Neuronal stem cell (in vitro differentiated cells): ENCODE measurements around the gene EFNA5.

Experiments
- DNase-seq: peaks from one replicate; pipeline ENCODE4 v3.0.0-alpha.2; 2013; ENCODE audit warnings: low spot score
- H2AFZ ChIP-seq: one replicate; pipeline ENCODE4 v1.6.1; 2013; ENCODE audit warnings: mild to moderate bottlenecking, low read length, inconsistent platforms
- H2AK5ac ChIP-seq: 2 replicates; pipeline ENCODE4 v1.6.1; 2013; ENCODE audit warnings: low read depth, mild to moderate bottlenecking, inconsistent platforms, low read length, moderate library complexity, mixed read lengths
- H2BK120ac ChIP-seq: 2 replicates; pipeline ENCODE4 v1.6.1; 2013; ENCODE audit warnings: low read depth, mild to moderate bottlenecking, inconsistent platforms, low read length, moderate library complexity, mixed read lengths
- H2BK12ac ChIP-seq: one replicate; pipeline ENCODE4 v1.6.1; 2013; ENCODE audit warnings: low read length, inconsistent platforms
- H2BK15ac ChIP-seq: 2 replicates; pipeline ENCODE4 v1.6.1; 2013; ENCODE audit warnings: mild to moderate bottlenecking, low read length, inconsistent platforms, mixed read lengths
- H2BK5ac ChIP-seq: one replicate; pipeline ENCODE4 v1.6.1; 2013; ENCODE audit warnings: inconsistent platforms, mild to moderate bottlenecking, low read length, moderate library complexity
- H3K14ac ChIP-seq: one replicate; pipeline ENCODE4 v1.6.1; 2013; ENCODE audit warnings: low read length, inconsistent platforms
- H3K18ac ChIP-seq: 2 replicates; pipeline ENCODE4 v1.6.1; 2013; ENCODE audit warnings: low read length, inconsistent platforms
- H3K23ac ChIP-seq: 2 replicates; pipeline ENCODE4 v1.6.1; 2013; ENCODE audit warnings: low read depth, mild to moderate bottlenecking, mixed read lengths, low read length, inconsistent platforms; ENCODE audit not compliant: poor library complexity
- H3K27ac ChIP-seq: replicated peaks from 3 replicates; pipeline ENCODE4 v1.5.1; 2013; ENCODE audit warnings: low read length, inconsistent platforms
- H3K27me3 ChIP-seq, 3 experiments: 2 replicates each; pipeline ENCODE4 v1.6.1; 2013; ENCODE audit warnings: low read length in 3 of 3, mild to moderate bottlenecking in 2 of 3, inconsistent platforms in 1 of 3, low read depth in 1 of 3, mixed read lengths in 1 of 3, moderate library complexity in 1 of 3; ENCODE audit not compliant: control insufficient read depth in 3 of 3, insufficient read depth in 3 of 3
- H3K36me3 ChIP-seq, 2 donors: replicated peaks in 1 of 2; 2 replicates each; pipeline ENCODE4 v1.6.1; 2013; ENCODE audit warnings: low read length in 2 of 2; ENCODE audit not compliant: control insufficient read depth in 2 of 2, insufficient read depth in 2 of 2
- H3K4ac ChIP-seq: 2 replicates; pipeline ENCODE4 v1.6.1; 2013; ENCODE audit warnings: inconsistent platforms, mild to moderate bottlenecking, low read length, moderate library complexity
- H3K4me1 ChIP-seq, 2 donors: 1 replicate in 1 of 2; 2 replicates in 1 of 2; pipeline ENCODE4 v1.6.1; 2013; ENCODE audit warnings: low read length in 2 of 2, low read depth in 1 of 2; ENCODE audit not compliant: control insufficient read depth in 2 of 2, insufficient read depth in 1 of 2
- H3K4me2 ChIP-seq: one replicate; pipeline ENCODE4 v1.6.1; 2013; ENCODE audit warnings: mild to moderate bottlenecking, low read length, inconsistent platforms; ENCODE audit not compliant: insufficient read depth, poor library complexity, severe bottlenecking
- H3K4me3 ChIP-seq, 2 donors: 2 replicates each; pipeline ENCODE4 v1.5.1; 2013; ENCODE audit warnings: low read length in 2 of 2, mild to moderate bottlenecking in 2 of 2, inconsistent platforms in 1 of 2, moderate library complexity in 1 of 2
- H3K79me1 ChIP-seq: one replicate; pipeline ENCODE4 v1.6.1; 2013; ENCODE audit warnings: low read depth, mild to moderate bottlenecking, inconsistent platforms, low read length, moderate library complexity
- H3K9ac ChIP-seq: one replicate; pipeline ENCODE4 v1.6.1; 2013; ENCODE audit warnings: mild to moderate bottlenecking, low read depth, low read length, inconsistent platforms; ENCODE audit not compliant: poor library complexity
- H3K9me3 ChIP-seq, 2 donors: replicated peaks in 1 of 2; 2 replicates each; pipeline versions ENCODE3 to v1.6.1; 2013; ENCODE audit warnings: low read length in 2 of 2, mild to moderate bottlenecking in 2 of 2, inconsistent platforms in 1 of 2, low read depth in 1 of 2, mixed read lengths in 1 of 2, moderate library complexity in 1 of 2; ENCODE audit not compliant: control insufficient read depth in 2 of 2, insufficient read depth in 1 of 2
- H4K8ac ChIP-seq: one replicate; pipeline ENCODE4 v1.6.1; 2013; ENCODE audit warnings: low read depth, mild to moderate bottlenecking, inconsistent platforms, low read length, moderate library complexity
- H4K91ac ChIP-seq: one replicate; pipeline ENCODE4 v1.6.1; 2013; ENCODE audit warnings: low read length, low read depth, mild to moderate bottlenecking, inconsistent platforms; ENCODE audit not compliant: poor library complexity
- WGBS, 2 donors: extraction: QIAGEN DNeasy Blood & Tissue Kit; methylation state at CpG; one replicate each; pipeline ENCODE4 v1.1.7; 2013; ENCODE audit warnings: missing lambda C conversion rate in 2 of 2, mixed read lengths in 1 of 2; ENCODE audit not compliant: insufficient read length in 2 of 2, insufficient replicate concordance in 1 of 2; ENCODE audit errors: extremely low coverage in 2 of 2; 5-methylcytosine and 5-hydroxymethylcytosine counted together

The EFNA5 gene

DNA sequence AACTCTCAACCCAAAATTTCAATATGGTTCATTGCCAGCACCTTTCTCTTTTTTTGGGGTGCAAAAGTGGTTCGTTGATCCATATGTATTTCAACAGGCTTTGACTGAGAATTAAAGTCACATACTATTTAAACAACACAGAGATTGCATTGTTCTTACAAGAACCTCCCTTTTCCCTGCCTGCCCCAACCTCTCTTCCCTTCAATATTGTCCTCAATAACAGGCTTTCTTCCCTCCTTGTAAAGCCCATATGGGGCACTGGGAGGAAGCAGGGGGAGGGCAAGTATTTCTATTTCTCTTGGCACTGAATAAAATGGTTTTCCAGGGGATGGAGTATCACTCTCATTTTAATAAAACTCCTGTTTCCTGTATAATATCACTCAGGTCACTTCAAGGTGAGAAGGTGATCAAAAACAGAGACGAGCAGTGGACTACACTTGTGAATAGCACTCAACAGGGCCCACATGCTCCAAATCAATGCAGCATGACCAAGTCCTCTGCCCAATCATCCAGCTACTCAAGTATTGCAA lies 65.1 kb downstream of the EFNA5 start:
- no peak overlapping the region for H3K4me2 ChIP-seq
- no peak overlapping the region for H3K9ac ChIP-seq
- no CpG with 5 or more reads among the region's 2 CpGs for WGBS, 2 donors
- no peaks in the 10 kb centered on the region for H3K79me1 ChIP-seq
- H2BK12ac ChIP-seq: no peak overlapping the region
- H3K27ac ChIP-seq: no peak overlapping the region
- H3K9me3 ChIP-seq: no peaks in the 10 kb centered on the region
- H4K8ac ChIP-seq: no peak overlapping the region
- no peaks in the 10 kb centered on the region for H3K27me3 ChIP-seq
- no peak overlapping the region for H2BK120ac ChIP-seq
- no peak overlapping the region for H3K18ac ChIP-seq
- H2AK5ac ChIP-seq: no peak overlapping the region
- H3K4ac ChIP-seq: no peak overlapping the region
- H3K4me1 ChIP-seq: peaks cover 11 to 36% of the 10 kb centered on the region in 2 donors
- no peak overlapping the region for H3K4me3 ChIP-seq
- H4K91ac ChIP-seq: no peak overlapping the region
- peaks cover 2 to 12% of the 10 kb centered on the region in 2 donors for H3K36me3 ChIP-seq
- no peak overlapping the region for H2BK15ac ChIP-seq
- no peak overlapping the region for H2AFZ ChIP-seq
- H3K23ac ChIP-seq: no peak overlapping the region
- H3K14ac ChIP-seq: no peak overlapping the region
- no peak for DNase-seq
- no peak overlapping the region for H2BK5ac ChIP-seq

DNA sequence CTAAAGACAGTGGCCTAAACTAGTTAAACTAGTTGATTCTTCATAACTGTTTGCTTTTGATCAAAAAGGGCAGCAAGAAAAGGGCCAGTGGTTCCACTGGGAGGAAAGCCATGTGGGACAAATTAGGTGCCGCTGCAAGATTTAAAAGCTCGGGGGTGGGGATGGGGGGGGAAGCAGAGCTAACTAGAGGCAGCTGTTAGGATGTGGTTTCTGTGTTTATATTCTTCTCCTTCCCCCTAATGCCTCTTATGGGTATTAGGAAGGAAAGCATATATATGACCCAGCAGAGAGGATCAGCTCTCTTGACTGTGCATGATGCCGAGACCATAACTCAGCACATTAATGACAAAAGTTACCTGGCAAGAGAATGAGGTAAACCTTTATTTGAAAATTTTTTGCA lies 65.7 kb downstream of the EFNA5 start:
- Histone ChIP-seq H2AFZ (no peak overlapping the region), H3K79me1 (no peaks in the 10 kb centered on the region)

DNA sequence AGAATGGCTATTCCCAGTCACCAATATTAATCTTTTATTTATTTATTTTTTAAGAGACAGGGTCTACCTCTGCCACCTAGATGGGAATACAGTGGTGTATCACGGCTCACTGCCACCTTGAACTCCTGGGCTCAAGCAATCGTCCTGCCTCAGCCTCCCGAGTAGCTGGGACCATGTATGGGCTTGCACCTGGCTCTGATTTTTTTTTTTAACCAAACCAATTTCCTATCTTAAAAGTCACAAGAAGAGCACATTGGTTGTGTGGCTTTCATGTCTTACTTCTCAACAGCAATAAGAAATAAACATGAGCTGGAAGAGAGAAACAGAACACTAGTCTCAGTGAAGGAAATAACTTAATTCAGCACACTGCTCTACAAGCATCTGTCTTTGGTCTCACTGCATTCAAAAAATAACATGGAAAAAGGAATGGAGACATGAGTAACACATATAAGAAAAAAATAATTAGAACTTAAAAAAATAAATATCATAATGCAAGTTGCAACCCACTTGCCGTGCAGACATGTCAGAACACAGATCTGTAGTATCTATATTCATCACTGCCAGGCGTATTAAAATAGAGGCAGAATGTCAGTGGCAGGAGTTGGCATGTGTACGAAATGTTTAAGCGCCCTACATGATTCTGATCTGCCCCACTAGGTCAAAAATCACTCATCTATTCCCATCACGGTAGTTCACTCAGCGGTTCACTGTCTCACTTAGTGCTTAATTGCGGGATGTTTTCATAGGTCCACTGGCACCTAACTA lies 66.4 kb downstream of the EFNA5 start:
- Histone ChIP-seq H2BK12ac (no peak overlapping the region), H3K23ac (no peak overlapping the region), H3K4me2 (no peak overlapping the region), H3K36me3 (peaks cover 2 to 22% of the 10 kb centered on the region in 2 donors), H2AFZ (no peak overlapping the region), H2BK15ac (no peak overlapping the region), H3K14ac (no peak overlapping the region), H3K27ac (no peak overlapping the region), H2BK120ac (no peak overlapping the region), H2BK5ac (no peak overlapping the region), H3K4ac (no peak overlapping the region), H4K91ac (no peak overlapping the region), H3K4me3 (no peak overlapping the region), H4K8ac (no peak overlapping the region), H3K79me1 (no peaks in the 10 kb centered on the region), H3K9me3 (no peaks in the 10 kb centered on the region), H2AK5ac (no peak overlapping the region), H3K4me1 (peaks cover 11 to 38% of the 10 kb centered on the region in 2 donors), H3K27me3 (no peaks in the 10 kb centered on the region), H3K9ac (no peak overlapping the region), H3K18ac (no peak overlapping the region)
- WGBS, 2 donors: no CpG with 5 or more reads among the region's 10 CpGs
- DNase-seq: no peak

More for the DNA sequence above, 65.7 kb downstream of the EFNA5 start:
- Histone ChIP-seq H3K18ac (no peak overlapping the region), H3K4me2 (no peak overlapping the region), H3K9ac (no peak overlapping the region), H2BK5ac (no peak overlapping the region), H2BK15ac (no peak overlapping the region), H3K27me3 (no peaks in the 10 kb centered on the region), H3K27ac (no peak overlapping the region), H3K4ac (no peak overlapping the region), H4K91ac (no peak overlapping the region), H3K36me3 (peaks cover 2 to 15% of the 10 kb centered on the region in 2 donors), H2AK5ac (no peak overlapping the region), H3K4me1 (peaks cover 11 to 38% of the 10 kb centered on the region in 2 donors), H3K14ac (no peak overlapping the region), H2BK12ac (no peak overlapping the region), H3K23ac (no peak overlapping the region), H3K9me3 (no peaks in the 10 kb centered on the region), H2BK120ac (no peak overlapping the region), H3K4me3 (no peak overlapping the region), H4K8ac (no peak overlapping the region)
- WGBS, 2 donors: no CpG with 5 or more reads among the region's 3 CpGs
- no peak for DNase-seq

DNA sequence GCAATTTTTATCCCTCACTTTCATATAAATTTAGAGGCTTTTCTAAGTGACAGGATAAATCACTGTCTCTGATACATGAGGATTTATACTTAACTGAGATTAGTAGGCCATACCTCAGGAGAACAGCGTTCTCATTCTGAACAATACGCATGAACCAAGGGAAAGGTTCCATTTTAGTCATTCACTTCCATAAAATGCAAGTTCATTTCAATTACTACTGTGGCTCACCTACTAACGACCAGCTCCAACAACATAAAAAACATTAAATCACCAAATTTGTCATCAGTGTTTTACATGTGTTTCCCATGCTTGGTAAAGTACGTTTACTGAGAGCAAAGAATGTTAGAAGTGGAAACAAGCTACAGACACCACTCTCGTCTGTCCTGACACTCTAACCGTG lies 67.4 kb downstream of the EFNA5 start:
- Histone ChIP-seq H2BK5ac (no peak overlapping the region), H2BK120ac (no peak overlapping the region), H3K79me1 (no peaks in the 10 kb centered on the region), H2BK12ac (no peak overlapping the region), H3K36me3 (peaks cover 2 to 24% of the 10 kb centered on the region in 2 donors), H4K91ac (no peak overlapping the region), H4K8ac (no peak overlapping the region), H3K14ac (no peak overlapping the region), H3K4me1 (peaks cover 11 to 34% of the 10 kb centered on the region in 2 donors), H3K27ac (peak overlapping the region; percentile 3), H2BK15ac (no peak overlapping the region), H3K18ac (no peak overlapping the region), H3K9ac (no peak overlapping the region), H2AFZ (no peak overlapping the region), H3K4me3 (no peak overlapping the region), H3K4me2 (no peak overlapping the region), H2AK5ac (no peak overlapping the region), H3K9me3 (no peaks in the 10 kb centered on the region), H3K27me3 (no peaks in the 10 kb centered on the region), H3K23ac (no peak overlapping the region), H3K4ac (no peak overlapping the region)
- DNase-seq: no peak
- no CpG with 5 or more reads among the region's 6 CpGs for WGBS, 2 donors
